Measurements from ENCODE around the gene XRCC4. TPM values are rescaled to one million over a fixed set of nuclear protein-coding genes. Genes with fewer than 3 reads are reported as not detected.

The XRCC4 gene
- total and polyA plus RNA-seq, 9 of the 15 experiments (the other 6 are each of a cell fraction or from before 2014, with no cell fraction given): 13.6 to 61.6 (median 22.4) TPM

GRCh38 chr5:83363886-83364275 is 286.5 kb downstream of the XRCC4 start:
- no peak for TF ChIP-seq CXXC5 (CRISPR knock-in tag; IDR thresholded peaks at IDR 0.05)
- TF ChIP-seq MEF2D (tag; conservative IDR thresholded peaks at IDR 0.05; ENCODE audit: low read depth): no peak
- TF ChIP-seq ZBTB5 (IDR thresholded peaks at IDR 0.05): no peak
- TF ChIP-seq NFIC (IDR thresholded peaks at IDR 0.05): no peak
- no peak for TF ChIP-seq GABPB2 (CRISPR knock-in tag; conservative IDR thresholded peaks at IDR 0.05)
- TF ChIP-seq MYNN (IDR thresholded peaks at IDR 0.05): no peak
- no peak for TF ChIP-seq MYNN (CRISPR knock-in tag; IDR thresholded peaks at IDR 0.05)
- TF ChIP-seq ZNF212 (CRISPR knock-in tag; IDR thresholded peaks at IDR 0.05): no peak
- TF ChIP-seq CAMTA2 (CRISPR knock-in tag; conservative IDR thresholded peaks at IDR 0.05): no peak
- no peak for TF ChIP-seq ELF1 (tag; IDR thresholded peaks at IDR 0.05)
- TF ChIP-seq GTF2F1 (IDR thresholded peaks at IDR 0.05; ENCODE audit: low read depth, low read length): no peak
- no peak overlapping the region for H3K9ac ChIP-seq (ENCODE audit: insufficient read depth in 1 of 2, low read depth in 2 of 2, low read length in 2 of 2)
- no TSS peak for BruUV-seq (replicated peaks)
- no peaks in the 10 kb centered on the region for H3K9me3 ChIP-seq (replicated peaks; ENCODE audit: control insufficient read depth, insufficient read depth, low read depth, low read length)
- H3K4me3 ChIP-seq: no peak overlapping the region
- DNase-seq (ENCODE audit: extremely low read depth in 1 of 4, low spot score in 3 of 4) (no peak), FAIRE-seq (no peak), ATAC-seq (no peak)
- H3K4me2 ChIP-seq (ENCODE audit: insufficient read depth, low read length): no peak overlapping the region
- ChIA-PET CTCF (ENCODE audit: low intra/inter-chr PET ratio) (no interaction called here), POLR2A (no interaction called here)
- no peaks in the 10 kb centered on the region for H3K27me3 ChIP-seq (ENCODE audit: control insufficient read depth in 2 of 2, insufficient read depth in 2 of 2, low read length in 2 of 2)
- H3K9me1 ChIP-seq (ENCODE audit: control insufficient read depth, insufficient read depth, low read length): no peaks in the 10 kb centered on the region
- WGBS (ENCODE audit: insufficient coverage, low coverage, missing lambda C conversion rate): 19% methylated on average over 1 of the region's 1 CpG
- in situ Hi-C loops (cut with MboI): no loop called here
- no peaks in the 10 kb centered on the region for H3K36me3 ChIP-seq (ENCODE audit: control insufficient read depth, insufficient read depth, low read length)
- no peaks in the 10 kb centered on the region for H4K20me1 ChIP-seq (replicated peaks; ENCODE audit: control insufficient read depth, insufficient read depth, low read length)
- no peaks in the 10 kb centered on the region for H3K79me2 ChIP-seq (ENCODE audit: control insufficient read depth, insufficient read depth, low read length)
- H3K4me1 ChIP-seq (replicated peaks in 1 of 2; ENCODE audit: control insufficient read depth in 2 of 2, insufficient read depth in 2 of 2, low read length in 2 of 2): peaks cover 0 to 13% of the 10 kb centered on the region in 2 experiments; a peak in 3 of 5 replicates
- H2AFZ ChIP-seq (ENCODE audit: low read depth, low read length): no peak overlapping the region
- H3K27ac ChIP-seq (ENCODE audit: extremely low read depth, low read depth, low read length): no peak overlapping the region
- intact Hi-C loops (cut with micrococcal nuclease): no loop called here
